GM18526 (cell line): Measurements from ENCODE around the gene NAPA.

Experiments used
- POLR2A ChIP-seq: IDR thresholded peaks from 3 replicates; pipeline ENCODE4 v1.6.1; 2011; ENCODE audit not compliant: insufficient read length; ENCODE audit errors: extremely low read depth

The NAPA gene

GRCh38 chr19:47497050-47497766 lies 17.7 kb downstream of the NAPA start:
- no peak for TF ChIP-seq POLR2A

GRCh38 chr19:47495478-47496372 lies 19.1 kb downstream of the NAPA start:
- no peak for TF ChIP-seq POLR2A

- TF ChIP-seq POLR2A: no peak
These were observed 20.1 kb downstream of the NAPA start for GRCh38 chr19:47494729-47495128.

GRCh38 chr19:47494211-47494547 lies 20.7 kb downstream of the NAPA start:
- TF ChIP-seq POLR2A: no peak

- TF ChIP-seq POLR2A: no peak
These were observed 21.3 kb downstream of the NAPA start for GRCh38 chr19:47493378-47494210.

GRCh38 chr19:47492571-47493377 lies 22.1 kb downstream of the NAPA start:
- TF ChIP-seq POLR2A: no peak

- no peak for TF ChIP-seq POLR2A
These were observed 22.7 kb downstream of the NAPA start for GRCh38 chr19:47492137-47492533.

GRCh38 chr19:47491358-47492136 lies 23.3 kb downstream of the NAPA start:
- no peak for TF ChIP-seq POLR2A

GRCh38 chr19:47490847-47491246 lies 24.0 kb downstream of the NAPA start:
- no peak for TF ChIP-seq POLR2A

- TF ChIP-seq POLR2A: no peak
These were observed 24.8 kb downstream of the NAPA start for GRCh38 chr19:47490031-47490430.

- no peak for TF ChIP-seq POLR2A
These were observed 25.6 kb downstream of the NAPA start for GRCh38 chr19:47489072-47489914.

GRCh38 chr19:47487551-47488515 lies 27.0 kb downstream of the NAPA start:
- peak; percentile 7 for TF ChIP-seq POLR2A
